Measurements from ENCODE around the gene PHF2.

Gene PHF2

GRCh38 chr9:93569621-93570174 is 6.7 kb upstream of the PHF2 start:
- DNase-seq, result peak; percentile 28 to 56

GRCh38 chr9:93572221-93572620 is 4.2 kb upstream of the PHF2 start:
- DNase-seq, result no peak

- DNase-seq, result no peak
Measured at GRCh38 chr9:93572636-93573515, 3.5 kb upstream of the PHF2 start.

DNA sequence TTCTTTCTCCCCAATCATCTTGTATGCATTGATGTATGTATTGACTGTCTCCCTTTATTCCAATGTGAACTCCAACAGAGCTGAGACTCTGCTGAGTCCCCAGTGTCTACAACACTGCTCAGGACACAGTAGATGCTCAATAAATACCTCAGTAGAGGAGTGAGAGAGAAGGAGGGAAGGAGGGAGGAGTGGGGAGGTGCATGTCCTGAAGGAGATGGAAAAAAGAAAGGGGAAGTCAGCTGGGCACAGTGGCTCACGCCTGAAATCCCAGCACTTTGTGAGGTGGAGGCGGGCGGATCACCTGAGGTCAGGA is 2.9 kb upstream of the PHF2 start:
- no peak for DNase-seq

DNA sequence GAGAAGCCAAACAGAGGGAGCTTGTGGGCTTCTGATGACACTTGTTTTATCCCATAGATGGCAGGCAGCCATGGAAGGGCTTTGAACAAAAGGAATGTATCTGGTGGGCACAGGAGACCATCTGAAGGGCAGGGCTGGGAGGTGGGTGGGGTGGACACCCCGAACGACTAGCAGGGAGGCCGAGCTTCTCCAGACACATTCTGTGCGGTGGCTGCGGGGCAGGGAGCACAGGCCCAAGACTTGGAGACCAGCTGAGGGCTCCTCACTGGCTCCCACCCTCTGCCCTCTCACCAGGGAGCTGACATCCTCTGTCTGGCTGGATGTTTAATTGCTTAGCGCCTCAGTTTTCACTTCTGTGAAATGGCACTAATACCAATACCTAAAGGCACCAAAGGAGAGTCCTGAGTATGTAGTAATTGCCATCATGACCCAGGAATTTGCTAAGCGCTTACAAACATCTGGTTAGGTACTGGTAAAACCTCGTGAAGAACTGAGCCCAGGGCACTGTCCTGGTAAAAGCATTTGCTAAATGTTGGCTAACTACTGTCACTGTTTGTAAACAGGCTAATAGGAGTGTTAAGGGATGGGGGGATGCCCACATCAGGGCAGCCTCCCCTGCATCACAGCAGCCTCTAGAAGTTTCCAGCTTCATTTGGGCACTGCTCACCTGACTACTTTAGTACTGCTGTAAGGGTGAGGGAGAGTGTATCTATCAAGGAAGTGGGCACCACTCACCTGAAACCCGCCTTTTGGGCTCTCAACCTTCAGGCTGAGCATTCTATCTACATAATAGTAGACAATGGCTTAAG is 2.1 kb upstream of the PHF2 start:
- DNase-seq, result no peak

GRCh38 chr9:93574900-93575795 is 1.2 kb upstream of the PHF2 start:
- DNase-seq, result no peak

DNA sequence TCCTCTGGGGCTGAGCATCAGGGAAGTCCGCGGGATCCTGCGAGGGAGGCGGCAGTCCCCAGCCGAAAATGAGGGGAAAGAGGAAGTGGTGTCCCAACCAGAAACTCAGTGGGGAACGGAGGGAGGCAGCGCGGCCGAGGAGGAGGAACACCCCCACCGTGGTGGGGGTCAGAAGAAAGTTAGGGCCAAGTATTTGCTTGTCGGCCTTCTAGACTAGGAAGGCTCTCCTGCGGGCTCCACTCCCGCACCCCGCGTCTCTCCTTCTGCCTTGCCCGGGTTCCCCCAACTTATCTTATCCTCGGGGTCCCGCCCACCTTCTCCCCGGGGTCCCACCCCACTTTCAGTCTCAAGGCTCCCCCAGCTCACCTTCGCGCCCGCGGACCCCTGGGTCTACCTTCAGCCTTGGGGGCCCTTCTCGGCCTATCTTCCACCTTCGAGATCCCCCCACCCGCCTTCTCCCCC is 557 bp upstream of the PHF2 start:
- DNase-seq, result peak; percentile 56 to 64

DNA sequence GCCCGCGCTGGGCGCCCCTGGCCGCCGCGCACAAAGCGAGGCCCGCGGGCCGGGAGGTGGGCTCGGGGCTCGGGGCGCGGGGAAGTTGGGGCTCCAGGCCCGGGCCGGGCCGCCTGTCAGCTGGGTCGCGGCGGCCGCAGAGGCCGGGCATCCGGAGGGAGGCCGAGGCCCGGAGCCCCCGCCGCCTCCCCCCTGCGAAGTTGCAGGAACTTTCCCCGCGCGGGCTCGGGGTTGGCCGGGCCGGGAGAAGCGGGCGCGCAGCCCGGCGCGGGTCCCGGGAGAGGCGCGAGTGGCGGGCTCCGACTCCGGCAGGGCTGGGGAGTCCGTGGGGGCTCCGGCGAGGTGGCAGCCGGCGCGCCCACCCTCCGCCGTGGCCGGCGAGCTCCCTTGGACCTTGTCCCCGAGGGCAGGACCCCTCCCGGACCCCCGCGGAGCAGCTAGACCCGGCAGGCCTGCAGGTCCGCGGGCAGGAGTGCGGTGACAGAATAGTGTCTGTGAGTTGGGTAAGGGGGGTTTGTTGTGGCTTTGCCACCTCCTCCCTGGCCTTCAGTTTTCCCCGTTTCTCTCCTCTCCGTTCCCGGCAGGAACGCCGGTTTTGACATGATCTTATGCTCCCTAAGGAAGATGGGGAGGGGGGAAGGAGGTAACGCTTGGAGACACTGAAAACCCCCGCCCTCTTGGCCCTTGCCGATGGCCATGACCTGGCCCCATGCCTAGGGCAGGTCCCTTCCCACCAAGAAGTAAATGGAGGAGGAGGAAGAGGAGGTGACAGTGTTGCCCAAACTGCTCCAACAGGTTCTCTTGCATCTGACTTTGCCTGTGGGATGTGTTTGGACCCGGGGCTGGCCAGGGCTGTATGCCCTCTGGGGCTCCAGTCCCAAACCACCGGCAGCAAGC is 942 bp downstream of the PHF2 start:
- no peak for DNase-seq

DNA sequence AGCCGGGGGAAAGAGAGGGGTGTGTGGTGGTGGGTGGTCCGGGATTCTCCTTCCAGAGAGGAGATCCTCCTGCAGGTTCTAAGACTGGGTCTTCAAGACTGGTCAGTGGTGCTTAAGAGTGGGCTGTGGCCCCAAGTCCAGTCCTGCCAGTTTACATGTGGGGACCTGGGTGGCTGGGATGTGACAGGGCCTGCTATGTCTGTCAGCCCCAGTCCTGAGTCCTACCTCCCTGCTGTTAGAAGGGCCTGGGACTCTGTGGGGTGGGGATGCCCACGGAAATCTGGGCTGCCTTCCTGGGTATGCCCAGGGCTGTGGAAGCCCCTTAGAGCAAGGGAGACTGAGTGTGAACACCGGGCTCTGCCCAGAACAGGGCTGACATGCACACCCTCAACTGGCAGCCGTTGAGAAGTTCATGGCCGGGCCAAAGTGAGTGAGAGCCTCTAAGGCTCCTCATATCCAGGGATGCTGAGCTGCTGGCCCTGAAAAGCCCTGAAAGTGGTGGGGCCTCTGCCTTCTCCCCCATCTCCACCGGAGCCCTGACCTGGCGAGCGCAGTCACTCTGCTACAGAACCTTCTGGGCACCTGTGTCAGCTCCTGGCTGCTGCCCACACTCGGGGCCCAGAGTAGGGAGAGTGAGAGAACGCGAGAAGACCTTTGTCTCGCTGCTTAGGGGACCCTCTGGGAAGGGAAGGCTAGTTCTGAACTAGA is 1.7 kb downstream of the PHF2 start:
- no peak for DNase-seq

DNA sequence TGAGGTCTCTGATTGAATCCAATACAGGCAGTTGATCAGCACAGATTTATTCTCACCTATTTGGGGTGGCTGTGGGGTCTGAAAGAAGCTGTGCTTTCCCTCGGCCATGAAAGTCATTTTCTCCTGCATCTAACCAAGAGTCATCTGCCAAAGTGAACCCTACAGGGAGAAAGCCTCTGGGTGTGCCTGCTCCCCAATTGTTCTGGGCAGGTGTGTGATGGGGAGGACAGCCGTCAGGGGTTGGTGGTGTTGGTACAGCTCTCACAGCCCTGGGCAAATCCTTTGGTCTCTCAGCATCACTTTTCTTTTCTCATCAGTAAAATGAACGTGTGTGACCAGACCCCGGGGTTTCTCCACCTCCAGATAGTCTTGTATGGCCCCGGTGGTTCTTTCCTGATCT is 2.5 kb downstream of the PHF2 start:
- DNase-seq, result no peak

DNA sequence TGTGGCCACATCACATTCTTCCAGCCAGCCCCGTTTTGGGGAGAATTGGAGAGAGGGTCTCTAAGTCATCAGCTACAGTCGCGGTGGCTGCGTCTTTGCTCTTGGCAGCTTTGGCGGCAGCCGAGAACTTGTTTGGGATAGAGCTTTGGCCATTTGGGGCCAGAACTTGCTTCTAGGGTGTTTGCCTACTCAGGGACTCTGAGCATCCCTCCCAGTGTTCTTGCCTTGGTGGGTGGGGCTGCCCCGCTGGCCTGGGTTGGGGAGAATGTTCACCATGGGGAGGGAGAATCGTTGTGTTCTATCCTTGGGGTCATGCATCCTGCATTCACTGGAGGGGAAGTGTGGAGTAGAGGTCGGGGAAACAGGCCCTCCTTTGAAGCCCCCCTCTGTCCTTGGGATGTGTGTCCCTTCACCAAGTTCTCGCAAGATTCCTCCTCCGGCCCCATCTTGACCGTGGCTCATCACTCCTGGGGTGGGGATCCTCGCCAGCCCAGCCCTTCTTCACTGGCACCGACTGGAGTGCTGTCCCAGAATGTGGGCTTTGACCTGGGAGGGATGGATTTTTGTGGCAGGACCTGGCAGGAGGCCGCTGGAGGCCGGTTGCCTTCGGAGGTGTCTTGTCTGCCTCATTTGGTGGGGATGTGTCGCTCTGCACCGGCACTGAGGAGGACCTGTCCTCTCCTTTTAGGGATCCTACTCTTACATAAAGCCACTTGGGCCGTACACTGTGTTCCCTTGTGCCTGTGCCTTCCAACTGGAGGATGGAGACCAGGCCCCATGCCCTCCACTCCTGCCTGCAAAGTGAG is 3.5 kb downstream of the PHF2 start:
- no peak for DNase-seq

DNA sequence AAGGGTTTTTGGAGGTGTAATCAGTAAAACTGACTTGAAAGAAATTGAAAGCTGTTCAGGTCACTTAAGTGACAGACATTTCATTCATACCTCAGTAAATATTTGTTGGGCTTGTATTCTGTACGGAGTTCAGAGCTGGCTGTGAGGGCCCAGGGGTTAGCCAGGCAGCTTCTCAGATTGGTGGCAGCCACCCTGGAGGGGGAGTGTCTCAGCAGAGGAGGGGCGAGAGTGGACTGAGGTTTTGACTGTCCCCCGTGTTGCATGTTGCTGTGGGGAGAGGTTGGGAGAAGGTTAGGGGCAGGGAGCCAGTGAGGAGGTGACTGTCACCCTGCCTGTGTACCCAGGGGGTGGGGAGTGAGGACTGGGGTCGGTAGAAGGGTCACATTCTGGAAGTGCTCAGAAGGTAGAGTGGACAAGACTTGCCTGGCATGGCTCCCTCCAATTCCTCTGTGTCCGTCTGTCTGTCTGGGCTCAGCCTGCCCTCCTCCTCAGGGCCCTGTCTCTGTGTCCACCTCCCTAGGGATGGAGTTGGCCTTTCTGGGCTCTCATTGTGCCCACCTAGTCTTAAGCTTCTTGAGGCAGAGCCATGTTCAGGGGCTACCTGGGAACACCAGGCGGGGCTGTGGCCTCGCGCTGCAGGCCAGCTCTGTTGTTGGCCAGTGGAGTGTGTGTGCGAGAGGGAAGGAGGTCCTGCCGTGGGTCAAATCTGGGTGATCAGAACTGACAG is 4.4 kb downstream of the PHF2 start:
- no peak for DNase-seq

DNA sequence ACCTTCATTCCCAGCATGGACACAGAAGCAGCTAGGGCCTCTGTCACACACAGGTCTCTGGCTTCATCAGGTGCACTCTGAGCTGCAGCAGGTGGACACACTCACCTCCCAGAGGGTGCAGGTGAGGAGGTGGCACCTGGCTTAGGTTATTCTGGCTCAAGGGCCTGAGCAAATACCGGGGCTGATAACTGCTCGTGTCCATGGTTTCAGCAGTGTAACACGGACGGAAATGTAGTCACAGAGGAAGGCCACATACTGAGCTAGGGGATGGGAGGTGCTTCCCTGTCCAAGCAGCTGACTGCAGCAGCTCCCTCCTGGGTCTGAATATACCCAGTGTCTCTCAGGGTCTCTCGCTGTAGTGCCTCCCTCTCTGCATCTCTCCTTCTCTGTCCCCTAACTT is 5.7 kb downstream of the PHF2 start:
- DNase-seq, result no peak

- DNase-seq, result no peak
Measured at GRCh38 chr9:93582550-93582949, 6.2 kb downstream of the PHF2 start.

GRCh38 chr9:93585259-93585658 is 8.9 kb downstream of the PHF2 start:
- no peak for DNase-seq

DNA sequence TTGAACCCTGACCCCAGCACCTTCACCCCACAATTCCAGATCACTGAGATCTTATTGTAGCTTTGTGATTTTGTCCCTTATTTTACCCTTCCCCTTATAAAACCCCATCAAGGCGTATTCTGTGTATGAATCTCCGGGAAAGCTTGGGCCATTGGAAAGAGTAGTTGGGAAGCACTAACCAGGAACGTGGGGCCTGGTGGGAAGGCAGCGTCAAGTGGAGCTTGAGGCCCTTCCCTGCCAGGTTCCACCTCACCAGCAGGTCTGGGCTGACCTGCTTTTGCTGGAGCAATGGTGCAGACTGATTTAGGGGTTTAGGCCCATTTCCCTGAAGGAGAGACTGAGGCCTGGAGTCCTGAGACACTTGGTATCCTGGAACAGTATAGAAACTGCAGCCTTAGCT is 9.3 kb downstream of the PHF2 start:
- DNase-seq, result no peak

DNA sequence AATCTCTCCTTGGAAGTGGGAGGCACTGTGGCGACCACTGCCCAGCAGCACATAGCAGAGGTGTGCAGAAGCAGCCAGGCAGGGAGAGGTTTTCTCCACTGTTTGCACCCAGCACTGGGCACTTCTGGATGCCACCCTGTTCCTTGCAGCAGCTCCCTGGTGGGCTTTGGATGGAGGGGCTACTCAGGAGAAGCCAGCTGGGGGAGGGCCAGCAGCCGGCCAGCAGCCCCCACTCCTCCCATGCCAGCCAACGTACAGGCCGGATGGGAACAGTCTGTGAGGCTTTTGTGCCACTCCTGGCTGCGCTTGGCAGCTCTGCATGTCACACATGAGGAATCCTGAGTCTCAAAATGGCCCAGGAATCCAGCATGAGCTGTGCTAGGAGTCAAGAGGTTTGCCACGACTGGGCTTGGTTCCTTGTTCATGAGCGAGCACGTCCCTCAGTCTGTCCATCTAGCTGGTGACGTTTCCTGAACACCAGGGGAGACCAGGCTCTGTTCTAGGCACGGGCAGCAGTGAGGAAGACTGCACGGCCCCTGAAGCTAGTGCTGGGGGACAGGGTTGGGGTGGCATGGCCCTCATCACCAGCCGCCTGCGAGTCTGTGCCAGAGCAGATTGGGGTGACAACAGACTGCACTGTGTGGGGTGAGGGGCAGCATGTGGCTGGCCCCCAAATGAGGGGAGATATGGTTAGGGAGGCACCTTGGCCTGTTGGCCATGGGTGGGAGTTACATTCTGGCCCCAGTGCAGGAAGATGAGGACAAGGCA is 10.1 kb downstream of the PHF2 start:
- no peak for DNase-seq

DNA sequence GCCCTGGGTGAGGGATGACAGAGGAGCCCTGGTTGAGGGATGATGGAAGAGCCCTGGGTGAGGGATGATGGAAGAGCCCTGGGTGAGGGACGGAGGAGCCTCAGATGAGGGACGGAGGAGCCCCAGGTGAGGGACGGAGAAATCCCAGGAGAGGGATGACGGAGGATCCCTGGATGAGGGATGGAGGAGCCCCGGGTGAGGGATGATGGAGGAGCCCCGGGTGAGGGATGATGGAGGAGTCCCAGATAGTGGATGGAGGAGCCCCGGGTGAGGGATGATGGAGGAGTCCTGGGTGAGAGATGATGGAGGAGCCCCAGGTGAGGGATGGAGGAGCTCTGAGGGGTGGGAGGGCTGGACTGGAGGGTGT is 10.9 kb downstream of the PHF2 start:
- no peak for DNase-seq

All from AML-193 (cell line).